Activated CD4-positive, alpha-beta memory T cell treated with anti-CD3 and anti-CD28 coated beads for 36 hours (primary cell): ENCODE data around the gene ODAD2. TPM values are rescaled to one million over a fixed set of nuclear protein-coding genes. Genes with fewer than 3 reads are reported as not detected.

ENCODE experiments used
- CTCF ChIA-PET: fragments of 350-600 bp; sonication (Branson Sonifier 250); formaldehyde crosslinking; loops from one replicate; lab custom pipeline; 2021; ENCODE audit warnings: antibody characterized with exemption, inconsistent platforms; lab: Charles Lee
- POLR2A ChIA-PET: fragments of 350-600 bp; sonication (Branson Sonifier 250); formaldehyde crosslinking; loops from one replicate; lab custom pipeline; 2021; ENCODE audit warnings: antibody characterized with exemption; lab: Charles Lee
- DNase-seq: peaks from one replicate; pipeline ENCODE4 v3.0.0-alpha.2; 2020
- H3K27ac Mint-ChIP-seq: one replicate; pipeline ENCODE4 v1.8.0; 2021; ENCODE audit warnings: mixed read lengths
- H3K27me3 Mint-ChIP-seq: one replicate; pipeline ENCODE4 v1.8.0; 2021; ENCODE audit warnings: mixed read lengths
- H3K36me3 Mint-ChIP-seq: one replicate; pipeline ENCODE4 v1.8.0; 2021; ENCODE audit warnings: mixed read lengths
- H3K4me1 Mint-ChIP-seq: one replicate; pipeline ENCODE4 v1.8.0; 2021; ENCODE audit warnings: low read depth, mixed read lengths
- H3K4me3 Mint-ChIP-seq: one replicate; pipeline ENCODE4 v1.8.0; 2021; ENCODE audit warnings: mild to moderate bottlenecking, mixed read lengths
- H3K9me3 Mint-ChIP-seq: one replicate; pipeline ENCODE4 v1.8.0; 2021; ENCODE audit warnings: mixed read lengths
- intact Hi-C: fragments of 100-400 bp; cut with micrococcal nuclease; formaldehyde crosslinking; loops from one replicate; pipeline ENCODE4 v1.15.1; 2023
- total RNA-seq, 2 experiments: library from RNA; stranded (reverse); gene quantifications; one replicate each; pipeline ENCODE4 v1.2.3, GENCODE V29; 2021

ODAD2 gene
- total RNA-seq = under 1 TPM in 1 of 2 experiments, not detected in 1; 0.10 TPM

DNA sequence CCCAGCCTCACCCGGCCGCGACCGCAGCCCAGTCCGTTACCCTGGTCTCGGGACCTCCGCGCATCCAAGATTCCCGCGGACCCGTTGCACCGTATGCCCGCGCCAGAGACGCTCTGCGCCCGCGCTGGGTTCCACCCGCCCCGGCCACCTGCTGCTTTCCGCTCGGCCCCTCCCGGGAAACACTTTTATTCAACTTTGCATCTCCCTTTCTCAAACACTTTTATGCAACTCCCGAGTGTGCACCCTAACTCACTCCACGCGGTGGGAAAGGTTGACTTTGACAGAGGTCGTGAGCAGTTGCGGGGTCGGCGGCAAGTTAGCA, at the start of gene ODAD2:
Gene ODAD2, minus strand, starts transcription at position 126 of the 322 bp plus-strand sequence. CDS start 3,937 bp downstream, outside the sequence.
- no peaks in the 10 kb centered on the region for H3K9me3 Mint-ChIP-seq
- no peaks in the 10 kb centered on the region for H3K36me3 Mint-ChIP-seq
- peaks cover 11% of the 10 kb centered on the region for H3K4me1 Mint-ChIP-seq
- H3K27me3 Mint-ChIP-seq = peaks cover 39% of the 10 kb centered on the region
- ChIA-PET POLR2A (no interaction called here), CTCF (no interaction called here)
- H3K4me3 Mint-ChIP-seq = peak within 1 kb of the TSS; percentile 75
- H3K27ac Mint-ChIP-seq = no peak within 1 kb of the TSS
- intact Hi-C loops = loop anchor here (10.0 kb wide), 1 partner anchor 254 kb away; the partner anchor contains the start of gene MKX
- no peak for DNase-seq

GRCh38 chr10:28047061-28047460, 48.2 kb upstream of the ODAD2 start:
- no peaks in the 10 kb centered on the region for H3K4me1 Mint-ChIP-seq
- intact Hi-C loops = no loop called here
- peaks cover 3% of the 10 kb centered on the region for H3K9me3 Mint-ChIP-seq
- H3K4me3 Mint-ChIP-seq = no peak overlapping the region
- H3K27ac Mint-ChIP-seq = no peak overlapping the region
- no peaks in the 10 kb centered on the region for H3K27me3 Mint-ChIP-seq
- ChIA-PET CTCF (no interaction called here), POLR2A (interaction anchor here (0.6 kb wide), 1 partner anchor 251 kb away, joined by 3 read pairs; no protein-coding TSS in a partner anchor)
- peaks cover 12% of the 10 kb centered on the region for H3K36me3 Mint-ChIP-seq
- no peak for DNase-seq

DNA sequence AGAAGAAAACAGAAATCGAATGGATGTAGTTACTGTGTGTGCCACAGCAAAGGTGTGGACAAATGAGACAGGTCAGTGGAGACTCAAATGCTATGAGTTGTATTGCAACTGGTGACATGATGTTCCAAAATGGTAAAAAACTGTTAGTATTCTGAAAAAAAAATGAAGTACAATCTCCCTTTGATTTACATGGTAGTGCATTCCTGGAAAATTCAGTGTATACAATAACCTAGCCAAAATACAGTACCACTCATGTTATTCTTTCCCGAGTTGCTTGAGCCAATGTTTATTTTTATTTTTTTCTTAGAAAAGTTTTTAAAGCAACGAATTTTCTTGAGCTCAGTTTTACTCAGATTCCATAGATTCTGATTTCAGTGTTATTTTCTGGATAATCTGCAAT, 47.7 kb upstream of the ODAD2 start:
- no peaks in the 10 kb centered on the region for H3K27me3 Mint-ChIP-seq
- DNase-seq = no peak
- intact Hi-C loops = no loop called here
- ChIA-PET POLR2A (no interaction called here), CTCF (no interaction called here)
- H3K4me3 Mint-ChIP-seq = no peak overlapping the region
- H3K36me3 Mint-ChIP-seq = peaks cover 12% of the 10 kb centered on the region
- H3K27ac Mint-ChIP-seq = no peak overlapping the region
- peaks cover 3% of the 10 kb centered on the region for H3K9me3 Mint-ChIP-seq
- no peaks in the 10 kb centered on the region for H3K4me1 Mint-ChIP-seq

DNA sequence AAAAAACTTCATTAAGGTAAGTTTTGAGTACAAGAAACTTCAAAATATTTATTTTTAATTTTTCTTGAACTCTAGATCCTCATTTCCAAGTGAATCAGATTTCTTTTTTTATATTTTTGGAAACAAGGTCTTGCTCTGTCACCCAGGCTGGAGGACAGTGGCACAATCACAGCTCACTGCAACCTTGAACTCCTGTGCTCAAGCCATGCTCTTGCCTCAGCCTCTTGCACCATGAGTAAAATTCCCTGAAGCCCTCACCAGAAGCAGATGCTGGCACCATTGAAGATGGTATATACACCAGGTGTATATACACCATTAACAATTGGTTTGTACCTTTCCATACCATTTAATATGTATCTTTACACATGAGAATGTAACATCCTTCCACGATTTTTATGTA, 45.1 kb upstream of the ODAD2 start:
- H3K36me3 Mint-ChIP-seq = peaks cover 3% of the 10 kb centered on the region
- no peak for DNase-seq
- ChIA-PET CTCF (no interaction called here), POLR2A (no interaction called here)
- H3K4me3 Mint-ChIP-seq = no peak overlapping the region
- intact Hi-C loops = no loop called here
- H3K9me3 Mint-ChIP-seq = peaks cover 3% of the 10 kb centered on the region
- no peak overlapping the region for H3K27ac Mint-ChIP-seq
- no peaks in the 10 kb centered on the region for H3K27me3 Mint-ChIP-seq
- H3K4me1 Mint-ChIP-seq = no peaks in the 10 kb centered on the region

GRCh38 chr10:28036587-28036986, 37.7 kb upstream of the ODAD2 start:
- ChIA-PET POLR2A (no interaction called here), CTCF (no interaction called here)
- Mint-ChIP-seq H3K9me3 (no peaks in the 10 kb centered on the region), H3K4me1 (no peaks in the 10 kb centered on the region), H3K4me3 (no peak overlapping the region), H3K27me3 (peaks cover 6% of the 10 kb centered on the region), H3K27ac (no peak overlapping the region), H3K36me3 (no peaks in the 10 kb centered on the region)
- DNase-seq = no peak
- intact Hi-C loops = no loop called here

DNA sequence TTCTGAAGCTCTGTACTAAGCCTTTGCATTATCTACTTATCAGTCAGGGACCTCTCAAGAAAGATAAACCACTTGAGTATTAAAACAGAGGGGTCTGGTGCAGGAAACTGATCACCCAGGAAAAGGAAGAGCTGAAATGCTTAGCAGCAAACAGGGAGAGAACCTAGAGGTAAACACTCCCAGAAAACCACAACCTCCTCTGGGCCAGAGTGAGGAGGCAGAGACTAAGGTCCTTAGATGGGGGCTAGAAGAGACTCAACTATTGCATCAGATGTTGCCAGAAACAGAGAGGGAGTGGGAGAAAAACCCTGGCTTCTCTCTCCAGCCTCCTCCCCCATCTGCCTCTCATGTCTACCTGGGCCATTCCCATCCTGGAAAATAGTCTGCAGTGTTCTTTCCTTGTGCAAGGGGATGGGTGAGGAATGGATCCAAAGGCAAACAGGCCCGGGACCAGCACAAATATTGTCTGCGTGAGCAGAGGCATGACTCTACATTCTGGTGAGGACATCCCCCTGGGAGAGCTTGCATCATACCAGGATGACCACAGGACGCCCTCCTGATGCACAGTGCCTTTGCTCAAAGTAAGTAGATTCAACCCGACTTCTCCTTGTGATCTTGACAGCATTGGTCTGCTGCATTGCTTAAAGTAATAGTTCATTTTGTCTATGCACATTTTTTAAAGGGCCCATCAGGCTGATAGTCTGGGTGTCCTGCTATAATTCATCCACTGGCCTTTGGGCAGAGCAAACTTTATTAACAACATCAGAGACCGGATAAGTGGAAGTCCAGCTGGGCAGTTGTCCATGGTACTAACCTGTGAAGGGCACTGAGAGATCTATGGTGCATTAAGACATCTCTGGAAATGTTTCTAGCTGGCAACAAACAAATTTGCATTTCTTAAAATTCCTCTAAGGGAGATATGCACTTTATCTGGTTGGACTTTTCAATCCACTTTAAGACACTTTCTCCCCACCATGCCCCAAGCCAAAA, 22.4 kb upstream of the ODAD2 start:
- no peaks in the 10 kb centered on the region for H3K9me3 Mint-ChIP-seq
- H3K4me1 Mint-ChIP-seq = no peaks in the 10 kb centered on the region
- H3K27ac Mint-ChIP-seq = no peak overlapping the region
- POLR2A ChIA-PET = no interaction called here
- CTCF ChIA-PET = no interaction called here
- H3K36me3 Mint-ChIP-seq = no peaks in the 10 kb centered on the region
- H3K4me3 Mint-ChIP-seq = no peak overlapping the region
- intact Hi-C loops = no loop called here
- no peak for DNase-seq
- peaks cover 14% of the 10 kb centered on the region for H3K27me3 Mint-ChIP-seq

GRCh38 chr10:28020080-28020860, 21.4 kb upstream of the ODAD2 start:
- H3K27me3 Mint-ChIP-seq = peaks cover 14% of the 10 kb centered on the region
- no peak overlapping the region for H3K27ac Mint-ChIP-seq
- H3K36me3 Mint-ChIP-seq = no peaks in the 10 kb centered on the region
- intact Hi-C loops = no loop called here
- ChIA-PET CTCF (no interaction called here), POLR2A (no interaction called here)
- H3K9me3 Mint-ChIP-seq = no peaks in the 10 kb centered on the region
- H3K4me3 Mint-ChIP-seq = no peak overlapping the region
- no peak for DNase-seq
- H3K4me1 Mint-ChIP-seq = no peaks in the 10 kb centered on the region

DNA sequence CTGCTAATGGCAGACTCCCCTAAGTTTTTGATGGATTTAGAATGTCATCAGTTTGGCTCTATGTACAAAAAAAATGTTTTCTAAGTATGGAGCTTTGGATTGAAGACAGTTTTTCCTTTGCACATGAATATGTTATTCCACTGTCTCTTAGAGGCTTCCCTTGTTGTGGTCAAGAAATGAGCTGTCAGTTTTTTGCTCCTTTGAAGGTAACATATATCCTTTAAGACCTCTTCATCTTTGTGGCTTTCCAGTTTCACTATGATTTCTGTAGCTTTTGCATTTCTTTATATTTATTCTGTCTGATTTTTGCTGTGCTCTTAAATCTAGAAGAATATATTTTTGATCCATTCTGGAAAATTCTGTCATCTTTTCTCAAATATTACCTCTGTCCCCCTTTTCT, 15.8 kb upstream of the ODAD2 start:
- Mint-ChIP-seq H3K9me3 (no peaks in the 10 kb centered on the region), H3K4me1 (no peaks in the 10 kb centered on the region), H3K27ac (no peak overlapping the region), H3K4me3 (no peak overlapping the region), H3K36me3 (no peaks in the 10 kb centered on the region), H3K27me3 (peaks cover 20% of the 10 kb centered on the region)
- POLR2A ChIA-PET = no interaction called here
- DNase-seq = no peak
- intact Hi-C loops = no loop called here
- CTCF ChIA-PET = no interaction called here

GRCh38 chr10:28012990-28013515, 14.2 kb upstream of the ODAD2 start:
- H3K4me3 Mint-ChIP-seq = no peak overlapping the region
- intact Hi-C loops = no loop called here
- DNase-seq = no peak
- H3K36me3 Mint-ChIP-seq = no peaks in the 10 kb centered on the region
- H3K4me1 Mint-ChIP-seq = no peaks in the 10 kb centered on the region
- ChIA-PET POLR2A (no interaction called here), CTCF (interaction anchor here (0.6 kb wide), 1 partner anchor 46 kb away, joined by 6 read pairs; no protein-coding TSS in a partner anchor)
- peaks cover 21% of the 10 kb centered on the region for H3K27me3 Mint-ChIP-seq
- no peak overlapping the region for H3K27ac Mint-ChIP-seq
- H3K9me3 Mint-ChIP-seq = no peaks in the 10 kb centered on the region

DNA sequence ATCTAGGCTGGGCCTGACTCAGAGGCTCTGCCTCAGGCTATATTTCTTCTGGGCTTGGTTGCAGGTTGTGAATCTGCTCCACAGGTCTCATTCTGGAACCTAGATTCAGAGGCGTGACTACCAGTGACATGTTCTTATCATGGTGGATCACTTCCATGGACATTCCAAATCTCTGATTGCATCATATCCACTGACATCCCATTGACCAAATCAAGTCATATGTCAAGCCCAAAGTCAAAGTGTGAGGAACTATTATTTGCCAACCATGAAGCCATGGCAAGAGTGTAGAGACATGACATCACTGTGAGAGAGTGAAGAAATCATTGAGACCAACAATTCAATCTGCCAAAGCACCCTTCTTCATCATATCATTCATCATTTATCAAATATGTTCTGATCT, 11.9 kb upstream of the ODAD2 start:
- Mint-ChIP-seq H3K4me1 (no peaks in the 10 kb centered on the region), H3K27ac (no peak overlapping the region), H3K36me3 (no peaks in the 10 kb centered on the region), H3K27me3 (peaks cover 26% of the 10 kb centered on the region), H3K4me3 (no peak overlapping the region), H3K9me3 (no peaks in the 10 kb centered on the region)
- intact Hi-C loops = no loop called here
- CTCF ChIA-PET = no interaction called here
- POLR2A ChIA-PET = no interaction called here
- no peak for DNase-seq

GRCh38 chr10:28008054-28008453, 9.2 kb upstream of the ODAD2 start:
- no peak overlapping the region for H3K4me3 Mint-ChIP-seq
- CTCF ChIA-PET = interaction anchor here (1.2 kb wide), 2 partner anchors 11 to 15 kb away, joined by 3 read pairs; no protein-coding TSS in a partner anchor

DNA sequence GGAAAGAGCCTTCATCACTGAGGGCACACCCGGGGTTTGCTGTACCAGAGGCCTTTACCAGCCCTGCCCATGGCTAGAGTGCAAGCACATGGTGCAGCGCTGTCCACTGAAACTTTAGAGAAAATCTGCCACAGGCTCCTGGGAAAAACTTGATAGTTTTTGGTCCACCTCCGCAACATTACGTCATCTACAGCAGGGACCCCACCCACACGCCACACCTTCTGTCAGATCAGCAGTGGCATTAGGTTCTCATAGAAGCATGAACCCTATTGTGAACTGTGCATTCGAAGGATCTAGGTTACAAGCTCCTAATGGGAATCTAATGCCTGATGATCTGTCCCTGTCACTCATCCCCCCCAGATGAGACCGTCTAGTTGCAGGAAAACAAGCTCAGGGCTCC, 2.5 kb upstream of the ODAD2 start:
- H3K27ac Mint-ChIP-seq = no peak overlapping the region
- ChIA-PET POLR2A (no interaction called here), CTCF (interaction anchor here (0.6 kb wide), 1 partner anchor 469 kb away, joined by 4 read pairs; no protein-coding TSS in a partner anchor)
- no peaks in the 10 kb centered on the region for H3K9me3 Mint-ChIP-seq
- intact Hi-C loops = no loop called here
- peaks cover 44% of the 10 kb centered on the region for H3K27me3 Mint-ChIP-seq
- peaks cover 11% of the 10 kb centered on the region for H3K4me1 Mint-ChIP-seq
- no peak overlapping the region for H3K4me3 Mint-ChIP-seq
- no peaks in the 10 kb centered on the region for H3K36me3 Mint-ChIP-seq
- DNase-seq = no peak

More at GRCh38 chr10:28008054-28008453, 9.2 kb upstream of the ODAD2 start:
- POLR2A ChIA-PET = no interaction called here
- Mint-ChIP-seq H3K27me3 (peaks cover 30% of the 10 kb centered on the region), H3K4me1 (no peaks in the 10 kb centered on the region), H3K27ac (no peak overlapping the region), H3K9me3 (no peaks in the 10 kb centered on the region), H3K36me3 (no peaks in the 10 kb centered on the region)
- DNase-seq = no peak
- intact Hi-C loops = no loop called here
